Neural cell (in vitro differentiated cells): ENCODE measurements around the gene HECW1.

Experiments
- EP300 ChIP-seq: fragments of 450-650 bp; conservative IDR thresholded peaks from 2 replicates; pipeline ENCODE4 v1.6.1; 2014; ENCODE audit warnings: antibody characterized with exemption, mild to moderate bottlenecking, moderate library complexity; ENCODE audit not compliant: poor library complexity, severe bottlenecking
- EZH2 ChIP-seq: fragments of 200-600, 300-800 bp; shearing (Covaris generic), sonication (generic); IDR thresholded peaks from 2 replicates; pipeline ENCODE4 v1.6.1; 2014; ENCODE audit warnings: antibody characterized with exemption, low read length, borderline replicate concordance, mild to moderate bottlenecking; ENCODE audit not compliant: insufficient read depth, poor library complexity, severe bottlenecking
- MXI1 ChIP-seq: fragments of 450-650 bp; conservative IDR thresholded peaks from 2 replicates; pipeline ENCODE4 v1.6.1; 2014; ENCODE audit warnings: antibody characterized with exemption, mild to moderate bottlenecking; ENCODE audit not compliant: poor library complexity, severe bottlenecking
- POLR2AphosphoS5 ChIP-seq: IDR thresholded peaks from 2 replicates; pipeline ENCODE4 v1.6.1; 2012
- TAF1 ChIP-seq: IDR thresholded peaks from 2 replicates; pipeline ENCODE4 v1.6.1; 2012; ENCODE audit warnings: low read depth
- TF ChIP-seq, protein P1 (sequence below): fragments of 450-650 bp; IDR thresholded peaks from 2 replicates; pipeline ENCODE4 v1.5.1; 2014; ENCODE audit warnings: antibody characterized with exemption, mild to moderate bottlenecking, moderate library complexity; ENCODE audit not compliant: poor library complexity, severe bottlenecking
- TF ChIP-seq, protein P2 (sequence below): IDR thresholded peaks from 2 replicates; pipeline ENCODE4 v1.6.1; 2012; ENCODE audit warnings: borderline replicate concordance

- TF ChIP-seq, protein P1, sequence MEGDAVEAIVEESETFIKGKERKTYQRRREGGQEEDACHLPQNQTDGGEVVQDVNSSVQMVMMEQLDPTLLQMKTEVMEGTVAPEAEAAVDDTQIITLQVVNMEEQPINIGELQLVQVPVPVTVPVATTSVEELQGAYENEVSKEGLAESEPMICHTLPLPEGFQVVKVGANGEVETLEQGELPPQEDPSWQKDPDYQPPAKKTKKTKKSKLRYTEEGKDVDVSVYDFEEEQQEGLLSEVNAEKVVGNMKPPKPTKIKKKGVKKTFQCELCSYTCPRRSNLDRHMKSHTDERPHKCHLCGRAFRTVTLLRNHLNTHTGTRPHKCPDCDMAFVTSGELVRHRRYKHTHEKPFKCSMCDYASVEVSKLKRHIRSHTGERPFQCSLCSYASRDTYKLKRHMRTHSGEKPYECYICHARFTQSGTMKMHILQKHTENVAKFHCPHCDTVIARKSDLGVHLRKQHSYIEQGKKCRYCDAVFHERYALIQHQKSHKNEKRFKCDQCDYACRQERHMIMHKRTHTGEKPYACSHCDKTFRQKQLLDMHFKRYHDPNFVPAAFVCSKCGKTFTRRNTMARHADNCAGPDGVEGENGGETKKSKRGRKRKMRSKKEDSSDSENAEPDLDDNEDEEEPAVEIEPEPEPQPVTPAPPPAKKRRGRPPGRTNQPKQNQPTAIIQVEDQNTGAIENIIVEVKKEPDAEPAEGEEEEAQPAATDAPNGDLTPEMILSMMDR = no peak
- TF ChIP-seq TAF1 (no peak), POLR2AphosphoS5 (no peak), EP300 (no peak), EZH2 (no peak), MXI1 (no peak)
- TF ChIP-seq, protein P2, sequence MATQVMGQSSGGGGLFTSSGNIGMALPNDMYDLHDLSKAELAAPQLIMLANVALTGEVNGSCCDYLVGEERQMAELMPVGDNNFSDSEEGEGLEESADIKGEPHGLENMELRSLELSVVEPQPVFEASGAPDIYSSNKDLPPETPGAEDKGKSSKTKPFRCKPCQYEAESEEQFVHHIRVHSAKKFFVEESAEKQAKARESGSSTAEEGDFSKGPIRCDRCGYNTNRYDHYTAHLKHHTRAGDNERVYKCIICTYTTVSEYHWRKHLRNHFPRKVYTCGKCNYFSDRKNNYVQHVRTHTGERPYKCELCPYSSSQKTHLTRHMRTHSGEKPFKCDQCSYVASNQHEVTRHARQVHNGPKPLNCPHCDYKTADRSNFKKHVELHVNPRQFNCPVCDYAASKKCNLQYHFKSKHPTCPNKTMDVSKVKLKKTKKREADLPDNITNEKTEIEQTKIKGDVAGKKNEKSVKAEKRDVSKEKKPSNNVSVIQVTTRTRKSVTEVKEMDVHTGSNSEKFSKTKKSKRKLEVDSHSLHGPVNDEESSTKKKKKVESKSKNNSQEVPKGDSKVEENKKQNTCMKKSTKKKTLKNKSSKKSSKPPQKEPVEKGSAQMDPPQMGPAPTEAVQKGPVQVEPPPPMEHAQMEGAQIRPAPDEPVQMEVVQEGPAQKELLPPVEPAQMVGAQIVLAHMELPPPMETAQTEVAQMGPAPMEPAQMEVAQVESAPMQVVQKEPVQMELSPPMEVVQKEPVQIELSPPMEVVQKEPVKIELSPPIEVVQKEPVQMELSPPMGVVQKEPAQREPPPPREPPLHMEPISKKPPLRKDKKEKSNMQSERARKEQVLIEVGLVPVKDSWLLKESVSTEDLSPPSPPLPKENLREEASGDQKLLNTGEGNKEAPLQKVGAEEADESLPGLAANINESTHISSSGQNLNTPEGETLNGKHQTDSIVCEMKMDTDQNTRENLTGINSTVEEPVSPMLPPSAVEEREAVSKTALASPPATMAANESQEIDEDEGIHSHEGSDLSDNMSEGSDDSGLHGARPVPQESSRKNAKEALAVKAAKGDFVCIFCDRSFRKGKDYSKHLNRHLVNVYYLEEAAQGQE = no peak
These were observed 121.6 kb downstream of the HECW1 start for GRCh38 chr7:43234073-43234472.
